ENCODE data around the gene CRIP2.

DNA sequence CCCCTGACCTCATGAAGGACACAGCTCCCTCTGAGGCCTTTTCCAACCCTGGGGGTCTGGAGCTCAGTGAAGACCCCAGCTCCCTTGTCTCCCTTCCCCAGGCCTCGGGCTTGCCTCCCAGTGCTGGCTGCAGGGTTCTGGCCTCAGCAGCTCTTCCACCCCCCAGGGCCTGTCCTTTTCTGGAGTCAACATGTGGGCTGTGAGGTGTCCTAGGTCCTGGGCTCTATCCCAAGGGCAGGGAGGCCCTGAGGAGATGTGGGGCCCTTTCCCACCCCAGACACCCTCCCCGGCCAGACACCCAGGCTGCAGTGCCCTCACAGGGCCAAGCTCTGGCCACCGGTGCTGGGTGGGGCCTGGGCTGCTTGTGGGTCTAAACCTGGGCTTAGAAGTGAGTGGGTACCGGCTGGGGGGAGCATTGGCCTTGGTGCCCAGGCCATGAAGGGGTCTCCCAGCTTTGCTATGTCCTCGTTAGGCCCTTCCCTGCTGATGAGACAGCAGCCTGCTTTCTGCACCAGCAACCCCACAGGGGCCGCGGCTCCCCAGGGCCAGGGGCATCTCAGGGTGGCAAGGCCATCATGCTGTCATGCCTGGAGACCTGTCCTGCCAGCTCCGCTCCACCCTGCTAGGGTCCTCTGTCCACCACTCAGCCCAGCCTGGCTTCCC is 2.7 kb upstream of the CRIP2 start:
- TF ChIP-seq SUZ12 (IDR thresholded peaks at IDR 0.05) (no peak), FOXM1 (IDR thresholded peaks at IDR 0.05; ENCODE audit: borderline replicate concordance) (no peak), SP1 (IDR thresholded peaks at IDR 0.05) (no peak), NFRKB (IDR thresholded peaks at IDR 0.05) (no peak), ZNF384 (IDR thresholded peaks at IDR 0.05) (no peak), FOXA1 (IDR thresholded peaks at IDR 0.05) (no peak), FOXK2 (IDR thresholded peaks at IDR 0.05) (no peak), HDGF (IDR thresholded peaks at IDR 0.05; ENCODE audit: borderline replicate concordance) (no peak), ELF4 (IDR thresholded peaks at IDR 0.05) (no peak), TARDBP (IDR thresholded peaks at IDR 0.05) (no peak), BHLHE40 (IDR thresholded peaks at IDR 0.05; ENCODE audit: borderline replicate concordance) (no peak), L3MBTL2 (conservative IDR thresholded peaks at IDR 0.05) (no peak)
- TF ChIP-seq, protein P1, sequence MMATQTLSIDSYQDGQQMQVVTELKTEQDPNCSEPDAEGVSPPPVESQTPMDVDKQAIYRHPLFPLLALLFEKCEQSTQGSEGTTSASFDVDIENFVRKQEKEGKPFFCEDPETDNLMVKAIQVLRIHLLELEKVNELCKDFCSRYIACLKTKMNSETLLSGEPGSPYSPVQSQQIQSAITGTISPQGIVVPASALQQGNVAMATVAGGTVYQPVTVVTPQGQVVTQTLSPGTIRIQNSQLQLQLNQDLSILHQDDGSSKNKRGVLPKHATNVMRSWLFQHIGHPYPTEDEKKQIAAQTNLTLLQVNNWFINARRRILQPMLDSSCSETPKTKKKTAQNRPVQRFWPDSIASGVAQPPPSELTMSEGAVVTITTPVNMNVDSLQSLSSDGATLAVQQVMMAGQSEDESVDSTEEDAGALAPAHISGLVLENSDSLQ (IDR thresholded peaks at IDR 0.05) = no peak

Data from HEK293T (cell line).